Fibroblast of lung (primary cell): ENCODE measurements around the gene CARD14.

Source experiments
- CTCF ChIP-seq, 2 donors: IDR thresholded peaks in 1 of 2; conservative IDR thresholded peaks in 1 of 2; 1 replicate in 1 of 2; 2 replicates in 1 of 2; pipeline ENCODE4 v1.5.1; 2011 to 2012; ENCODE audit warnings: low read length in 2 of 2, control low read depth in 1 of 2, inconsistent platforms in 1 of 2, low read depth in 1 of 2, mild to moderate bottlenecking in 1 of 2
- EZH2 ChIP-seq: IDR thresholded peaks from 2 replicates; pipeline ENCODE4 v1.5.1; 2012; ENCODE audit warnings: low read length, control low read depth, mild to moderate bottlenecking; ENCODE audit errors: missing control alignments

DNA sequence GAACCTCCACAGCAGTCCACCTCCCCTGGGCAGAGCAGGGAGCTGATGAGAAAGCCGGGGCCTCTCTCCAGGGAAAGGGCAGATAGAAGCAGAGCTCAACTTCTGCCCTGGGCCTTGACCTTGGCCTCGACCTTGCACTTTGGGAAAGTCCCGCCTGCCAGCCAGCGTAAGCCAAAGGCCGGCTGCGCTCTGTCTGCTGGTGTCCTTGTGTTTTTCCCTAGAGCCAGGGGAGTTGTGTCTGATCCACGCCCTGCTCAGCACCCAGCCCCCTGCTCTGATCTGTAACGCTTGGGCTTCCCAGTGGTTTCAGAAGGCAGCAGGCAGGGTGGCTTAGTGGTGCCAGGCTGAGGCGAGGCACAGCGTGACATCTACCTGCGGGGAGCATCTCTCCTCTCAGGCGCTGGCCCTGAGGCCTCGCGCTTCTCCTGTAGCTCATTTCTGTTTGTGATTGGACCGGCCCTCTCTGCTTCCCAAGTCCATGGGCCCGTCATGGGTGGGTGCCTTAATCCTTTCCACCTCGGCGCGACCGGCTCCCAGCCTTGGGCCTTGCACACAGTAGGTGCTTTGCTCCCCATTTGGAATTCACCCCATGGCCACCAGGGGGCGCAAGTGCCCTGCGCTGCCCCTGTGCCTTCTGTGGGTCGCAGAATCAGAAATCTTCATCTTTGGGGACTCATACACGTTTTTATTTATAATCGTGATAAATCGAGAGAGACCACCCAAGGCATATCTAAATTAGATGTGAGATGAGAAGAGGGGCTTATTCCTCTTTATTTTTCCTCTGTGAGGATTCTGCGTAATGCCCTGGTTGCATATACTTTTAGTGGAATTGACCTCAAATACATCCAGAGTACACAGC, 26.1 kb downstream of the CARD14 start:
- TF ChIP-seq CTCF (conservative IDR thresholded peaks at IDR 0.05 in 1 of 2, IDR thresholded peaks at IDR 0.05 in 1 of 2; ENCODE audit: low read depth in 1 of 2, low read length in 2 of 2) (peak; percentile 81 to 87), EZH2 (no peak)
